Ascending aorta (tissue), 2 donors: ENCODE results near the gene OSCAR. TPM values are rescaled to one million over a fixed set of nuclear protein-coding genes. Genes with fewer than 3 reads are reported as not detected.

ENCODE experiments used
- DNase-seq, 2 donors: peaks; one replicate each; pipeline ENCODE4 v3.0.0-alpha.2; 2019; ENCODE audit warnings: low spot score in 2 of 2
- H3K27ac ChIP-seq, 2 donors: fragments of 200-600 bp; sonication (generic); one replicate each; pipeline ENCODE4 v1.5.1; 2016 to 2017; ENCODE audit warnings: mild to moderate bottlenecking in 1 of 2
- H3K27me3 ChIP-seq: fragments of 200-600 bp; sonication (generic); one replicate; pipeline ENCODE4 v1.5.1; 2017
- H3K36me3 ChIP-seq, 2 donors: fragments of 200-600 bp; sonication (generic); one replicate each; pipeline ENCODE4 v1.5.1; 2016
- H3K4me1 ChIP-seq, 2 donors: fragments of 200-600 bp; sonication (generic); one replicate each; pipeline ENCODE4 v1.5.1; 2016 to 2017; ENCODE audit warnings: mild to moderate bottlenecking in 1 of 2
- H3K4me3 ChIP-seq, 2 donors: fragments of 200-600 bp; sonication (generic); one replicate each; pipeline ENCODE4 v1.5.1; 2016 to 2017; ENCODE audit warnings: mild to moderate bottlenecking in 1 of 2
- H3K9me3 ChIP-seq, 2 donors: fragments of 200-600 bp; sonication (generic); one replicate each; pipeline ENCODE4 v1.5.1; 2016
- CTCF ChIP-seq, 3 experiments: fragments of 200-600 bp in 2 of 3; fragments of 450-650 bp in 1 of 3; sonication (generic) in 2 of 3; IDR thresholded peaks; one replicate each; pipeline ENCODE4 v1.5.1; 2016 to 2019; ENCODE audit warnings: antibody characterized with exemption in 3 of 3, mild to moderate bottlenecking in 1 of 3, moderate library complexity in 1 of 3
- intact Hi-C: fragments of 100-400 bp; cut with DNase I; formaldehyde crosslinking; loops from one replicate; pipeline ENCODE4 v1.15.1; 2023
- total RNA-seq: library from RNA; depleted of rRNA; stranded (reverse); fragments of >200 nt; gene quantifications from one replicate; pipeline ENCODE4 v1.1.0, GENCODE V29; 2016

Gene OSCAR
- total RNA-seq, 1 donor from 2014 or later = 13.6 TPM

GRCh38 chr19:54109651-54110050, 9.0 kb upstream of the OSCAR start:
- Histone ChIP-seq H3K9me3 (no peaks in the 10 kb centered on the region), H3K4me1 (peaks cover 5 to 10% of the 10 kb centered on the region in 2 donors), H3K4me3 (no peak overlapping the region), H3K36me3 (peaks cover 46 to 53% of the 10 kb centered on the region in 2 donors), H3K27ac (no peak overlapping the region), H3K27me3 (no peaks in the 10 kb centered on the region)
- no peak for DNase-seq
- no peak for TF ChIP-seq CTCF (IDR thresholded peaks at IDR 0.05)
- intact Hi-C loops = loop anchor here (10.0 kb wide), 1 partner anchor 355 kb away; the partner anchor contains the start of gene LENG9

- TF ChIP-seq CTCF (IDR thresholded peaks at IDR 0.05) = no peak
- no peaks in the 10 kb centered on the region for H3K9me3 ChIP-seq
- peaks cover 46 to 53% of the 10 kb centered on the region in 2 donors for H3K36me3 ChIP-seq
- H3K4me3 ChIP-seq = no peak overlapping the region
- H3K27ac ChIP-seq = no peak overlapping the region
- H3K27me3 ChIP-seq = no peaks in the 10 kb centered on the region
- no peak for DNase-seq
- peaks cover 0 to 3% of the 10 kb centered on the region in 2 donors for H3K4me1 ChIP-seq
- intact Hi-C loops = loop anchor here (10.0 kb wide), 1 partner anchor 356 kb away; the partner anchor contains the start of gene LENG9
Measured at GRCh38 chr19:54108496-54108895, 7.9 kb upstream of the OSCAR start.

GRCh38 chr19:54107876-54108490, 7.4 kb upstream of the OSCAR start:
- intact Hi-C loops = loop anchor here (10.0 kb wide), 1 partner anchor 357 kb away; the partner anchor contains the start of gene LENG9
- DNase-seq = no peak

GRCh38 chr19:54106716-54107115, 6.1 kb upstream of the OSCAR start:
- Histone ChIP-seq H3K36me3 (peaks cover 46 to 53% of the 10 kb centered on the region in 2 donors), H3K27me3 (no peaks in the 10 kb centered on the region), H3K9me3 (no peaks in the 10 kb centered on the region), H3K4me3 (no peak overlapping the region), H3K4me1 (peaks cover 0 to 7% of the 10 kb centered on the region in 2 donors), H3K27ac (no peak overlapping the region)
- intact Hi-C loops = loop anchor here (10.0 kb wide), 1 partner anchor 358 kb away; the partner anchor contains the start of gene LENG9
- no peak for TF ChIP-seq CTCF (IDR thresholded peaks at IDR 0.05)
- DNase-seq = no peak

More at GRCh38 chr19:54107876-54108490, 7.4 kb upstream of the OSCAR start:
- Histone ChIP-seq H3K4me1 (peaks cover 0 to 7% of the 10 kb centered on the region in 2 donors), H3K27ac (no peak overlapping the region), H3K9me3 (no peaks in the 10 kb centered on the region), H3K36me3 (peaks cover 46 to 53% of the 10 kb centered on the region in 2 donors), H3K4me3 (no peak overlapping the region), H3K27me3 (no peaks in the 10 kb centered on the region)
- TF ChIP-seq CTCF (IDR thresholded peaks at IDR 0.05) = no peak

- intact Hi-C loops = loop anchor here (10.0 kb wide), 1 partner anchor 359 kb away; the partner anchor contains the start of gene LENG9
Measured at GRCh38 chr19:54105796-54106195, 5.2 kb upstream of the OSCAR start.

More at GRCh38 chr19:54105796-54106195, 5.2 kb upstream of the OSCAR start:
- Histone ChIP-seq H3K27ac (no peak overlapping the region), H3K4me1 (peaks cover 0 to 7% of the 10 kb centered on the region in 2 donors), H3K36me3 (peaks cover 43 to 49% of the 10 kb centered on the region in 2 donors), H3K27me3 (no peaks in the 10 kb centered on the region), H3K9me3 (no peaks in the 10 kb centered on the region), H3K4me3 (no peak overlapping the region)
- no peak for TF ChIP-seq CTCF (IDR thresholded peaks at IDR 0.05)
- no peak for DNase-seq
